Esophagus (tissue), 2 donors: ENCODE results near the gene RASGRP2. TPM values are rescaled to one million over a fixed set of nuclear protein-coding genes. Genes with fewer than 3 reads are reported as not detected.

Experiments
- H3K27ac ChIP-seq, 2 donors: one replicate each; pipeline ENCODE4 v1.5.1; 2013; ENCODE audit warnings: low read depth in 2 of 2, mild to moderate bottlenecking in 2 of 2, inconsistent platforms in 1 of 2, low read length in 1 of 2, moderate library complexity in 1 of 2
- H3K27me3 ChIP-seq, 2 donors: one replicate each; pipeline ENCODE4 v1.6.1; 2013; ENCODE audit warnings: low read length in 2 of 2, control low read depth in 1 of 2, mild to moderate bottlenecking in 1 of 2; ENCODE audit not compliant: insufficient read depth in 2 of 2, control insufficient read depth in 1 of 2
- H3K36me3 ChIP-seq, 2 donors: one replicate each; pipeline ENCODE4 v1.6.1; 2013; ENCODE audit warnings: low read length in 1 of 2; ENCODE audit not compliant: control insufficient read depth in 2 of 2, insufficient read depth in 2 of 2
- H3K4me1 ChIP-seq, 2 donors: one replicate each; pipeline ENCODE4 v1.6.1; 2013; ENCODE audit warnings: low read length in 1 of 2; ENCODE audit not compliant: control insufficient read depth in 2 of 2, insufficient read depth in 2 of 2
- H3K4me3 ChIP-seq, 2 donors: one replicate each; pipeline ENCODE4 v1.5.1; 2013; ENCODE audit warnings: low read length in 2 of 2, mild to moderate bottlenecking in 2 of 2, low read depth in 1 of 2, moderate library complexity in 1 of 2
- H3K9me3 ChIP-seq, 2 donors: one replicate each; pipeline ENCODE4 v1.6.1; 2013; ENCODE audit warnings: mild to moderate bottlenecking in 2 of 2, low read depth in 1 of 2, low read length in 1 of 2, moderate library complexity in 1 of 2; ENCODE audit not compliant: control insufficient read depth in 2 of 2, insufficient read depth in 1 of 2
- WGBS, 2 donors: extraction: QIAGEN DNeasy Blood & Tissue Kit; methylation state at CpG; one replicate each; pipeline ENCODE4 v1.1.7; 2013; 5-methylcytosine and 5-hydroxymethylcytosine counted together
- polyA plus RNA-seq, 2 donors: library from polyadenylated mRNA; stranded (reverse); fragments of 200-250 nt; gene quantifications; one replicate each; pipeline ENCODE4 v1.2.3, GENCODE V29; 2013
- donor health status: healthy with polysubstance abuse.
- donor health status: Bipolar disorder and iron deficiency.

RASGRP2 gene
- polyA plus RNA-seq, 2 donors = 7.9 to 13.0 TPM

- H3K27ac ChIP-seq = no peak overlapping the region
- 89% methylated on average over 11 of the region's 11 CpGs for WGBS, 2 donors
- H3K4me3 ChIP-seq = no peak overlapping the region
- H3K36me3 ChIP-seq = peaks cover 0 to 3% of the 10 kb centered on the region in 2 donors
- H3K4me1 ChIP-seq = no peaks in the 10 kb centered on the region
- H3K27me3 ChIP-seq = no peaks in the 10 kb centered on the region
- H3K9me3 ChIP-seq = no peaks in the 10 kb centered on the region
These were observed 15.1 kb downstream of the RASGRP2 start for GRCh38 chr11:64728757-64729365.

GRCh38 chr11:64726867-64727530 is 16.9 kb downstream of the RASGRP2 start:
- Histone ChIP-seq H3K4me3 (no peak overlapping the region), H3K4me1 (peaks cover 0 to 2% of the 10 kb centered on the region in 2 donors), H3K27ac (no peak overlapping the region), H3K9me3 (no peaks in the 10 kb centered on the region), H3K36me3 (peaks cover 0 to 3% of the 10 kb centered on the region in 2 donors), H3K27me3 (no peaks in the 10 kb centered on the region)
- 64 to 69% methylated on average over 7 of the region's 7 CpGs for WGBS, 2 donors

GRCh38 chr11:64726211-64726641 is 17.7 kb downstream of the RASGRP2 start:
- no peaks in the 10 kb centered on the region for H3K27me3 ChIP-seq
- peaks cover 0 to 3% of the 10 kb centered on the region in 2 donors for H3K36me3 ChIP-seq
- no peaks in the 10 kb centered on the region for H3K9me3 ChIP-seq
- no peak overlapping the region for H3K4me3 ChIP-seq
- 41 to 43% methylated on average over 9 of the region's 9 CpGs for WGBS, 2 donors
- peaks cover 0 to 2% of the 10 kb centered on the region in 2 donors for H3K4me1 ChIP-seq
- no peak overlapping the region for H3K27ac ChIP-seq

GRCh38 chr11:64724863-64725532 is 18.9 kb downstream of the RASGRP2 start:
- no peaks in the 10 kb centered on the region for H3K27me3 ChIP-seq
- no peaks in the 10 kb centered on the region for H3K9me3 ChIP-seq
- 63 to 77% methylated on average over 7 of the region's 7 CpGs for whole genome bisulfite sequencing, 2 donors
- H3K36me3 ChIP-seq = peaks cover 0 to 3% of the 10 kb centered on the region in 2 donors
- H3K4me3 ChIP-seq = no peak overlapping the region
- H3K4me1 ChIP-seq = peaks cover 0 to 2% of the 10 kb centered on the region in 2 donors
- H3K27ac ChIP-seq = no peak overlapping the region

- Histone ChIP-seq H3K27me3 (no peaks in the 10 kb centered on the region), H3K4me3 (no peak overlapping the region), H3K36me3 (peaks cover 0 to 3% of the 10 kb centered on the region in 2 donors), H3K27ac (no peak overlapping the region), H3K9me3 (no peaks in the 10 kb centered on the region), H3K4me1 (peaks cover 0 to 2% of the 10 kb centered on the region in 2 donors)
- WGBS, 2 donors = 56 to 59% methylated on average over 9 of the region's 9 CpGs
These were observed 19.8 kb downstream of the RASGRP2 start for GRCh38 chr11:64723907-64724862.

- peaks cover 0 to 2% of the 10 kb centered on the region in 2 donors for H3K4me1 ChIP-seq
- no peaks in the 10 kb centered on the region for H3K27me3 ChIP-seq
- H3K4me3 ChIP-seq = peak within 1 kb of the TSS; percentile 43 to 46
- no peaks in the 10 kb centered on the region for H3K9me3 ChIP-seq
- no peak within 1 kb of the TSS for H3K27ac ChIP-seq
- WGBS, 2 donors = 2% methylated on average over 56 to 66 of the region's 66 CpGs
- no peaks in the 10 kb centered on the region for H3K36me3 ChIP-seq
These were observed 20.6 kb downstream of the RASGRP2 start, which contains the start of gene NRXN2 for GRCh38 chr11:64723117-64723906. NRXN2 (minus strand) TSS chr11:64723197; CDS start chr11:64713699, 9,498 bp downstream.

GRCh38 chr11:64722141-64723065 is 21.5 kb downstream of the RASGRP2 start:
- Histone ChIP-seq H3K4me3 (no peak overlapping the region), H3K27me3 (no peaks in the 10 kb centered on the region), H3K36me3 (no peaks in the 10 kb centered on the region), H3K9me3 (no peaks in the 10 kb centered on the region), H3K27ac (no peak overlapping the region), H3K4me1 (peaks cover 0 to 2% of the 10 kb centered on the region in 2 donors)
- 11% methylated on average over 21 to 35 of the region's 36 CpGs for WGBS, 2 donors

GRCh38 chr11:64721359-64721699 is 22.6 kb downstream of the RASGRP2 start:
- H3K4me3 ChIP-seq = no peak overlapping the region
- WGBS, 2 donors = 43 to 58% methylated on average over 3 of the region's 3 CpGs
- no peaks in the 10 kb centered on the region for H3K9me3 ChIP-seq
- no peak overlapping the region for H3K27ac ChIP-seq
- no peaks in the 10 kb centered on the region for H3K27me3 ChIP-seq
- no peaks in the 10 kb centered on the region for H3K36me3 ChIP-seq
- peaks cover 0 to 2% of the 10 kb centered on the region in 2 donors for H3K4me1 ChIP-seq
